Fibroblast of villous mesenchyme (primary cell): Measurements from ENCODE around the gene DOK6. TPM values are rescaled to one million over a fixed set of nuclear protein-coding genes. Genes with fewer than 3 reads are reported as not detected.

Experiments used
- DNase-seq: peaks from one replicate; pipeline ENCODE4 v3.0.0-alpha.2; 2010; ENCODE audit warnings: low read depth
- H3K4me3 ChIP-seq: 2 replicates; pipeline ENCODE4 v1.5.1; 2011; ENCODE audit warnings: low read depth, mild to moderate bottlenecking, low read length
- CTCF ChIP-seq: IDR thresholded peaks from 2 replicates; pipeline ENCODE4 v1.5.1; 2012; ENCODE audit warnings: low read depth, mild to moderate bottlenecking, low read length; ENCODE audit not compliant: insufficient read depth
- total RNA-seq: library from RNA; depleted of rRNA; stranded (reverse); fragments of >200 nt; gene quantifications from 2 replicates; pipeline ENCODE4 v1.2.3, GENCODE V29; 2012

DOK6 gene
- total RNA-seq, 1 donor, result 6.9 TPM

GRCh38 chr18:69557282-69557681, 156.6 kb downstream of the DOK6 start:
- H3K4me3 ChIP-seq, result no peak overlapping the region
- no peak for DNase-seq
- TF ChIP-seq CTCF, result no peak

- no peak for TF ChIP-seq CTCF
- DNase-seq, result no peak
- H3K4me3 ChIP-seq, result no peak overlapping the region
These were observed 157.4 kb downstream of the DOK6 start for GRCh38 chr18:69558052-69558451.

DNA sequence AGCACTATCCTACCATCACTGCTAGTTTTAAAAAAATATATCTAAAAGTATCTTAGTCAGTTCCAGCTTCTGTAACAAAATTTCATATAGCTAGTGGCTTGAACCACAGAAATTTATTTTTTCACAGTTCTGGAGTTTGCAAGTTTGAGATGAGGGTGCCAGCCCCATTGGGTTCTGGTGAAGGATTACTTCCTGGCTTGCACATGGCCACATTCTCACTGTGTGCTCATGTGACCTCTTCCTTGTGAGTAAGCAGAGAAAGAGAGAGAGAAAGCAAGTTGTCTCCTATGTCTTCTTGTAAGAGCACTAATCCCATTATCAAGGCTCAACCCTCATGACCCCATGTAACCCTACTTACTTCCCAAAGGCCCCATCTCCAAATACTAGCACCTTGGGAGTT, 158.9 kb downstream of the DOK6 start:
- no peak overlapping the region for H3K4me3 ChIP-seq
- no peak for DNase-seq
- no peak for TF ChIP-seq CTCF

GRCh38 chr18:69564602-69565001, 163.9 kb downstream of the DOK6 start:
- DNase-seq, result no peak
- TF ChIP-seq CTCF, result no peak
- H3K4me3 ChIP-seq, result no peak overlapping the region

GRCh38 chr18:69567813-69568488, 167.3 kb downstream of the DOK6 start:
- DNase-seq, result no peak
- no peak overlapping the region for H3K4me3 ChIP-seq
- no peak for TF ChIP-seq CTCF

DNA sequence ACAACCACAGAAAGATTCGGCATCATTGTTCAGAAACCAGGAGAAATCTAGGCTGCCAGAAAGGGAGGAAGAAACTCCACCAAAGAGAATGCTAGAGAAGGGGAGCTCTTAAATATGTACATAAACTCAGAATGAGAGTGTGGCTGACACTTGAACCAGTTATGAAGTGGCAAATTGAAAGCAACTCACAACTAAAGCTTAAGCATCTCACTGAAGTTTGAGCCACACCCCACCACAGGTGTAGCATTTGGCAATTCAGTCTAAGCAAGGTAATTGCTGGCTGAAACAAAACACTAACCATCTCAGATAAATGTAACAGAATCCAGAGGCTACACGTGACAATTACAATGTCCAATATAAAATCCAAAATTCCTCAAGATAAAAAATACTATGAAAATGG, 168.4 kb downstream of the DOK6 start:
- no peak for TF ChIP-seq CTCF
- H3K4me3 ChIP-seq, result no peak overlapping the region
- DNase-seq, result no peak

DNA sequence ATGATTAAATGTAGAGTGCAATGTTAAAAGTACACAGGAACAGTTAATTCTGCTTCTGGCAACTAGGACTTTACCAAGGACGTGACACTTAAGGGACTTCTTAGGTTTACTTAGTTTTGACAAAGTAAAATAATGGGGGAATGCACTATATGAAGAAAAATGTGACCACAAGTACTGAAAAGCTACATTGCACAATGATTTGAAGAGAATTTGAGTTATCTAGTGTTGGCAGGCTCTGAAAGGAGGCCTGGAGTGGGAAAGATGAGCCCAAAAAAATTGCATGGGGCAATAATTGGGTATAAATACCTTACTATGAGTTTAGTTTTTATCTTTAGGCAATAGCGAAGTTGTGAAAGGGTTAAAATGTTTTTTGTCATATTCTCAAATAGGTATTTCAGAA, 173.7 kb downstream of the DOK6 start:
- DNase-seq, result no peak
- H3K4me3 ChIP-seq, result no peak overlapping the region
- no peak for TF ChIP-seq CTCF
